ENCODE results near the gene IFNA21. TPM values are rescaled to one million over a fixed set of nuclear protein-coding genes. Genes with fewer than 3 reads are reported as not detected.

IFNA21 gene
- total and polyA plus RNA-seq, 2 donors (not counting 3 experiments of a cell fraction or from before 2014, with no cell fraction given): not detected

DNA sequence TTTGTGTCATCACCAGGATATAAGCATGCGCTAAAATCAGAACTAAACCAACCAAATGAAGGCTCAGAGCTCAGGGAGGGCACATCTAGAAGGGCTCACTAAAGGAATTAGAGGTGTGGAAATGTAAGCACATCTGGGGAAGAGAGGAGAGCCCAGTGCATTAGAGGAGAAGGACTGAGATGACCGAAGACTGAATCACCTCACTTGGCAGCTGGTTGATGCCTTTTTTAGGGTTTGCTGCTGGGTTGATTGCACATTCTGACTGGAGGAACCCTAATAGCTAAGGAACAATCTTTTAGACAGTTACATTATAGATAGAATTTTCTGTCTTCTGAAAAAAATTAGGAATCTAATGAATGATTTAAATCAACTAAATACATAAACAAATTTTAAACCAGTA, 8.2 kb upstream of the IFNA21 start:
- POLR2A ChIA-PET: no interaction called here

More for the DNA sequence above, 8.2 kb upstream of the IFNA21 start:
- intact Hi-C loops (cut with micrococcal nuclease) (no loop called here), dilution Hi-C loops (cut with MboI; ENCODE audit: extremely low pct_ligation_motif_present, low sequenced_read_pairs) (no loop called here)
- Histone ChIP-seq H3K27ac (ENCODE audit: insufficient read depth, low read depth, low read length) (no peak overlapping the region), H3K27me3 (ENCODE audit: control insufficient read depth in 2 of 2, insufficient read depth in 2 of 2, low read length in 2 of 2) (peaks cover 13 to 37% of the 10 kb centered on the region in 2 experiments), H4K20me1 (replicated peaks; ENCODE audit: control insufficient read depth, extremely low read depth, insufficient read depth, low read length) (no peaks in the 10 kb centered on the region), H3K4me3 (replicated peaks in 1 of 3; ENCODE audit: insufficient read depth in 1 of 3, low read depth in 1 of 3, low read length in 3 of 3) (no peak overlapping the region), H3K79me2 (ENCODE audit: control insufficient read depth, insufficient read depth, low read length) (no peaks in the 10 kb centered on the region), H3K9me3 (replicated peaks; ENCODE audit: control insufficient read depth, insufficient read depth, low read length) (no peaks in the 10 kb centered on the region), H3K4me1 (ENCODE audit: control insufficient read depth, extremely low read depth, insufficient read depth, low read length) (no peaks in the 10 kb centered on the region), H3K9me1 (replicated peaks; ENCODE audit: control insufficient read depth, extremely low read depth, insufficient read depth, low read length) (no peaks in the 10 kb centered on the region), H2AFZ (ENCODE audit: low read depth, low read length) (no peak overlapping the region), H3K36me3 (ENCODE audit: control insufficient read depth in 2 of 2, extremely low read depth in 1 of 2, insufficient read depth in 2 of 2, low read length in 2 of 2) (no peaks in the 10 kb centered on the region), H3K9ac (replicated peaks; ENCODE audit: extremely low read depth, insufficient read depth, low read length) (no peak overlapping the region), H3K4me2 (ENCODE audit: insufficient read depth, low read length) (no peak overlapping the region)
- CTCF ChIA-PET: interaction anchor here (1.7 kb wide), 1 partner anchor 8 kb away, joined by 10 read pairs; no protein-coding TSS in a partner anchor
- BruUV-seq (replicated peaks): no TSS peak
- no peak for TF ChIP-seq MYC (IDR thresholded peaks at IDR 0.05; ENCODE audit: low read depth, low read length)
- no peak for TF ChIP-seq POLR2A (IDR thresholded peaks at IDR 0.05; ENCODE audit: low read depth, low read length)
- no peak for TF ChIP-seq FOS (IDR thresholded peaks at IDR 0.05; ENCODE audit: borderline replicate concordance, insufficient read depth, low read length)
- TF ChIP-seq, protein P1, sequence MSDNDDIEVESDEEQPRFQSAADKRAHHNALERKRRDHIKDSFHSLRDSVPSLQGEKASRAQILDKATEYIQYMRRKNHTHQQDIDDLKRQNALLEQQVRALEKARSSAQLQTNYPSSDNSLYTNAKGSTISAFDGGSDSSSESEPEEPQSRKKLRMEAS (IDR thresholded peaks at IDR 0.05; ENCODE audit: insufficient read depth, insufficient read length): no peak
- no peak for TF ChIP-seq POLR2AphosphoS5 (IDR thresholded peaks at IDR 0.05; ENCODE audit: insufficient read depth, low read depth, low read length)
- no peak for TF ChIP-seq EZH2 (IDR thresholded peaks at IDR 0.05; ENCODE audit: borderline replicate concordance, low read depth, low read length, severe bottlenecking)
- TF ChIP-seq, protein P2, sequence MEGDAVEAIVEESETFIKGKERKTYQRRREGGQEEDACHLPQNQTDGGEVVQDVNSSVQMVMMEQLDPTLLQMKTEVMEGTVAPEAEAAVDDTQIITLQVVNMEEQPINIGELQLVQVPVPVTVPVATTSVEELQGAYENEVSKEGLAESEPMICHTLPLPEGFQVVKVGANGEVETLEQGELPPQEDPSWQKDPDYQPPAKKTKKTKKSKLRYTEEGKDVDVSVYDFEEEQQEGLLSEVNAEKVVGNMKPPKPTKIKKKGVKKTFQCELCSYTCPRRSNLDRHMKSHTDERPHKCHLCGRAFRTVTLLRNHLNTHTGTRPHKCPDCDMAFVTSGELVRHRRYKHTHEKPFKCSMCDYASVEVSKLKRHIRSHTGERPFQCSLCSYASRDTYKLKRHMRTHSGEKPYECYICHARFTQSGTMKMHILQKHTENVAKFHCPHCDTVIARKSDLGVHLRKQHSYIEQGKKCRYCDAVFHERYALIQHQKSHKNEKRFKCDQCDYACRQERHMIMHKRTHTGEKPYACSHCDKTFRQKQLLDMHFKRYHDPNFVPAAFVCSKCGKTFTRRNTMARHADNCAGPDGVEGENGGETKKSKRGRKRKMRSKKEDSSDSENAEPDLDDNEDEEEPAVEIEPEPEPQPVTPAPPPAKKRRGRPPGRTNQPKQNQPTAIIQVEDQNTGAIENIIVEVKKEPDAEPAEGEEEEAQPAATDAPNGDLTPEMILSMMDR (IDR thresholded peaks at IDR 0.05; ENCODE audit: extremely low read depth in 1 of 2, insufficient read depth in 1 of 2, low read depth in 1 of 2, low read length in 2 of 2): no peak
- no peak for TF ChIP-seq JUN (IDR thresholded peaks at IDR 0.05; ENCODE audit: borderline replicate concordance, insufficient read depth, insufficient read length, low read depth)
- no peak for TF ChIP-seq GATA2 (IDR thresholded peaks at IDR 0.05; ENCODE audit: insufficient read depth, insufficient read length, low read depth, low read length)
- DNase-seq (ENCODE audit: low read depth, low spot score) (no peak), FAIRE-seq (no peak)

All from endothelial cell of umbilical vein (primary cell).